Measurements from ENCODE around the gene DNM3. TPM values are rescaled to one million over a fixed set of nuclear protein-coding genes. Genes with fewer than 3 reads are reported as not detected.

Gene DNM3
- total RNA-seq, 1 donor from 2014 or later, result 2.1 TPM

- H3K4me1 Mint-ChIP-seq (ENCODE audit: unreplicated experiment), result no peaks in the 10 kb centered on the region
- H3K27ac Mint-ChIP-seq, result no peak overlapping the region
- no peaks in the 10 kb centered on the region for H3K9me3 Mint-ChIP-seq
- H3K36me3 Mint-ChIP-seq, result peaks cover 4% of the 10 kb centered on the region
- TF ChIP-seq CTCF (conservative IDR thresholded peaks at IDR 0.05), result no peak
- H3K27me3 Mint-ChIP-seq, result peaks cover 21% of the 10 kb centered on the region
- DNase-seq (ENCODE audit: extremely low spot score, unreplicated experiment), result no peak
- H3K4me3 Mint-ChIP-seq, result no peak overlapping the region
Measured at GRCh38 chr1:171834821-171835220, 6.5 kb upstream of the DNM3 start.

- Mint-ChIP-seq H3K4me3 (no peak overlapping the region), H3K9me3 (no peaks in the 10 kb centered on the region), H3K36me3 (peaks cover 4% of the 10 kb centered on the region), H3K27me3 (peaks cover 32% of the 10 kb centered on the region), H3K4me1 (ENCODE audit: unreplicated experiment) (peaks cover 5% of the 10 kb centered on the region), H3K27ac (no peak overlapping the region)
- no peak for DNase-seq (ENCODE audit: extremely low spot score, unreplicated experiment)
- TF ChIP-seq CTCF (conservative IDR thresholded peaks at IDR 0.05), result no peak
Measured at GRCh38 chr1:171835891-171836290, 5.4 kb upstream of the DNM3 start.

GRCh38 chr1:171841931-171842761, 848 bp downstream of the DNM3 start:
- Mint-ChIP-seq H3K36me3 (peaks cover 4% of the 10 kb centered on the region), H3K27me3 (peaks cover 56% of the 10 kb centered on the region), H3K27ac (peak overlapping the region; percentile 57), H3K4me1 (ENCODE audit: unreplicated experiment) (peaks cover 15% of the 10 kb centered on the region), H3K4me3 (peak overlapping the region; percentile 92), H3K9me3 (no peaks in the 10 kb centered on the region)
- DNase-seq (ENCODE audit: extremely low spot score, unreplicated experiment), result peak; percentile 69
- no peak for TF ChIP-seq CTCF (conservative IDR thresholded peaks at IDR 0.05)

GRCh38 chr1:171844381-171844780, 3.1 kb downstream of the DNM3 start:
- no peaks in the 10 kb centered on the region for H3K9me3 Mint-ChIP-seq
- no peak for TF ChIP-seq CTCF (conservative IDR thresholded peaks at IDR 0.05)
- no peaks in the 10 kb centered on the region for H3K36me3 Mint-ChIP-seq
- no peak for DNase-seq (ENCODE audit: extremely low spot score, unreplicated experiment)
- H3K27me3 Mint-ChIP-seq, result peaks cover 42% of the 10 kb centered on the region
- H3K4me3 Mint-ChIP-seq, result no peak overlapping the region
- no peak overlapping the region for H3K27ac Mint-ChIP-seq
- peaks cover 15% of the 10 kb centered on the region for H3K4me1 Mint-ChIP-seq (ENCODE audit: unreplicated experiment)

- H3K27me3 Mint-ChIP-seq, result peaks cover 29% of the 10 kb centered on the region
- no peaks in the 10 kb centered on the region for H3K9me3 Mint-ChIP-seq
- no peaks in the 10 kb centered on the region for H3K36me3 Mint-ChIP-seq
- H3K4me1 Mint-ChIP-seq (ENCODE audit: unreplicated experiment), result peaks cover 9% of the 10 kb centered on the region
- no peak overlapping the region for H3K4me3 Mint-ChIP-seq
- no peak for DNase-seq (ENCODE audit: extremely low spot score, unreplicated experiment)
- no peak overlapping the region for H3K27ac Mint-ChIP-seq
- no peak for TF ChIP-seq CTCF (conservative IDR thresholded peaks at IDR 0.05)
Measured at GRCh38 chr1:171845998-171846397, 4.7 kb downstream of the DNM3 start.
